Left kidney (tissue), 8 donors: ENCODE data around the gene PIAS2. TPM values are rescaled to one million over a fixed set of nuclear protein-coding genes. Genes with fewer than 3 reads are reported as not detected.
"Not testable (repeated sequence)": the region's sequence is repeated elsewhere in the genome, so short reads cannot be mapped to it uniquely, and the experiment has no call there.

Experiments
- DNase-seq: peaks from one replicate; pipeline ENCODE4 v3.0.0-alpha.2; 2013
- long read RNA-seq, 8 donors: transcript quantifications; one replicate each; lab custom pipeline, GENCODE V29; 2026
- polyA plus RNA-seq: library from polyadenylated mRNA; unstranded; fragments of 120-200 nt; gene quantifications from one replicate; pipeline ENCODE4 v1.2.1, GENCODE V29; 2013; ENCODE audit not compliant: insufficient read length

The PIAS2 gene, protein sequence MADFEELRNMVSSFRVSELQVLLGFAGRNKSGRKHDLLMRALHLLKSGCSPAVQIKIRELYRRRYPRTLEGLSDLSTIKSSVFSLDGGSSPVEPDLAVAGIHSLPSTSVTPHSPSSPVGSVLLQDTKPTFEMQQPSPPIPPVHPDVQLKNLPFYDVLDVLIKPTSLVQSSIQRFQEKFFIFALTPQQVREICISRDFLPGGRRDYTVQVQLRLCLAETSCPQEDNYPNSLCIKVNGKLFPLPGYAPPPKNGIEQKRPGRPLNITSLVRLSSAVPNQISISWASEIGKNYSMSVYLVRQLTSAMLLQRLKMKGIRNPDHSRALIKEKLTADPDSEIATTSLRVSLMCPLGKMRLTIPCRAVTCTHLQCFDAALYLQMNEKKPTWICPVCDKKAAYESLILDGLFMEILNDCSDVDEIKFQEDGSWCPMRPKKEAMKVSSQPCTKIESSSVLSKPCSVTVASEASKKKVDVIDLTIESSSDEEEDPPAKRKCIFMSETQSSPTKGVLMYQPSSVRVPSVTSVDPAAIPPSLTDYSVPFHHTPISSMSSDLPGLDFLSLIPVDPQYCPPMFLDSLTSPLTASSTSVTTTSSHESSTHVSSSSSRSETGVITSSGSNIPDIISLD
- 33.8 TPM for polyA plus RNA-seq
- long read RNA-seq, donor 1, full-length matches to known transcripts, result 3 of 3 reads
- long read RNA-seq, donor 1, partial matches to known transcripts, result 0 of 3 reads
- long read RNA-seq, donor 1, other reads (novel, unspliced or antisense), result 0 of 3 reads
- long read RNA-seq, donor 2, partial matches to known transcripts, result 0 of 1 reads
- long read RNA-seq, donor 2, other reads (novel, unspliced or antisense), result 0 of 1 reads
- long read RNA-seq, donor 3, full-length matches to known transcripts, result 1 of 1 reads
- long read RNA-seq, donor 3, partial matches to known transcripts, result 0 of 1 reads
- long read RNA-seq, donor 3, other reads (novel, unspliced or antisense), result 0 of 1 reads
- long read RNA-seq, donor 4, result 0 reads
- long read RNA-seq, donor 5, full-length matches to known transcripts, result 9 of 9 reads
- long read RNA-seq, donor 5, partial matches to known transcripts, result 0 of 9 reads
- long read RNA-seq, donor 5, other reads (novel, unspliced or antisense), result 0 of 9 reads
- long read RNA-seq, donor 6, full-length matches to known transcripts, result 2 of 2 reads
- long read RNA-seq, donor 6, partial matches to known transcripts, result 0 of 2 reads
- long read RNA-seq, donor 6, other reads (novel, unspliced or antisense), result 0 of 2 reads
- long read RNA-seq, donor 7, result 0 reads
- long read RNA-seq, donor 8, full-length matches to known transcripts, result 2 of 2 reads
- long read RNA-seq, donor 8, partial matches to known transcripts, result 0 of 2 reads
- long read RNA-seq, donor 8, other reads (novel, unspliced or antisense), result 0 of 2 reads

DNA sequence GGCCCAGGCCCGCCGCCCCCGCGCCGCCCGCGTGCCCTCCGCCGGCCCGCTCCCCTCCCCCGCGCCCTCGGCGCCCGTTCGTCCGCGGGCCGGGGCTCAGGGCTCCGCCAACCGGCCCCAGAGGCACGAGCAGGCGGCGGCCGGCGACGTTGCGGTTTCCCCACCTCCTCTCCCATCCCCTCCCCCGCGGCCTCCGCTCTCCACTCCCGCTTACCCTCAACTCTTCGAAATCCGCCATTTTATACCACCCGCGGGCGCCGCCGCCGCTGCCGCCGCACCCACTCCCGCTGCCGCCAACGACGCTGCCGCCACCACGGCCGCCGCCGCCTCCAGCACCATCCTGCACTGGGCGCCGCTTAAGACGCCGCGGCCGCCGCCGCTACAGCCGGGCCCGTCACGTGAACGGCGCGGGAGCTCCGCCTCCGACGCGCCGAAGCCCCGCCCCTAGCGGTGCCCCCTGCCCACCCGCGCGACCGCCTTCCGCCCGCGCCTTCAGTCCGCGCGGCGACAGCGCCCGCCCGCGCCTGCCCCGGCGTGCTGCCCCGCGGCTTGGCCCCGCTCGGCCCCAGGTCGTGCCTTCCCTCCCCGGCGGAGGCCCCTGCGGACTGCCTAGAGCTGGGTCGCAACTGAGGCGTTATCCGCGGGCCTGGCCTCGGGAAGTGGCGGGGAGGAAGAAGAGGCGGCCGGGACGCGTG lies at the start of gene PIAS2, which contains the start of gene KATNAL2:
Gene PIAS2 (minus strand): TSS at position 400 of the 695 bp plus-strand sequence. CDS start 162 bp downstream, at position 238.
Gene KATNAL2 (plus strand): TSS at position 495 of the 695 bp plus-strand sequence. CDS start 29,271 bp downstream, outside the sequence.
- peak; percentile 76 for DNase-seq

DNA sequence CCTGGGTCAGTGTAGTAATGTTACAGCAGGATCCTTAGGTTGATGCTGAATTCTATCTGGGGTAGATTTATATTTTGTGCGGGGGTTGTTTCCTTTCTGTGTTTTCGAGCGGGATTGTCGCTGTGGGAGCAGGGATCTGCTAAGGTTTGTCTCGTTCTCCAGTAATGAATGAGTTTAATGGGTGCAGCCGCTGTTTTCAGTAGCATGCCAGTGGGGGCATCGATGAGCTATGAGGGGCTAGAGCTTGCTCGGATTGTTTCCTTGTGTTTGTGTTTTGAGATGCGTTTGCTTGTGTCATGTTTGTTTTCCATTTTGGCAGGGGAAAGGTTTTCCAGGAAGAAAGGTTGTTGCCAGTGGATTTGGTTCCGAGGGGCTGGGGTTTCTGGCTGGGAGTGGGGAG lies 49.0 kb upstream of the PIAS2 start:
- not testable (repeated sequence) for DNase-seq

DNA sequence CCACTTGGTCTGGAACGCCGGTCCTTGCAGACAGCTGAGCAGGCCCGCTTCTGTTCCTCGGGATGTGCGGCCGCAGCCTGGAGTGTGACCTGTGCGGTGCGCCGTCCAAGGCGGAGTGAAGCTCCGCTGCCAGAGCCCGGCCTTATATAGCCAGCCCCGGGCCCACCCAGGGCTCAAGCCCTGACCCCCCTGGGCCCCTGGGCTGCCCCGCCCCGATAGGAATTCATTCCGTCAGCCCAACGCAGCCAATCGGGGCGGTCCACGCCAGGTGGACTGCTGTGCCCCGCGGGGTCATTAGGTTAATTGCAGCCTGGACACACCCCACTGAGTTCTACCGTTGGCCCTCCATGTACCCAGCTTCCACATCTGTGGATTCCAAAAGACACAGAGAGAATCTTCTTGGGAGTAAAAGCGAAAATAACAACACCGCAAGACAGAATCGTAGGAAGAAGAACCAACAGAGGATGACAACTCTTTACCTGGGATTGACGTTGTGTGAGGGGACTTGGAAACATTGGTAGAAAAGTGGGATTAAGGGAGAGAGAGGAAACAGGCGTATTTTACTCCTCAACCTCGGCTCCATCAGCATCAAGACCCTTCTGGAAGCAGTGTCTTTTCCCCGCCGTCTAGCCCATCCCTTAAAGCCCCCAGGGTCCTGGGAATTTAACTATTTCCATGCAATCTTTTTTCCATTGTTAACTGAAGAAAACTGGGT lies 47.4 kb upstream of the PIAS2 start:
- DNase-seq, result not testable (repeated sequence)

DNA sequence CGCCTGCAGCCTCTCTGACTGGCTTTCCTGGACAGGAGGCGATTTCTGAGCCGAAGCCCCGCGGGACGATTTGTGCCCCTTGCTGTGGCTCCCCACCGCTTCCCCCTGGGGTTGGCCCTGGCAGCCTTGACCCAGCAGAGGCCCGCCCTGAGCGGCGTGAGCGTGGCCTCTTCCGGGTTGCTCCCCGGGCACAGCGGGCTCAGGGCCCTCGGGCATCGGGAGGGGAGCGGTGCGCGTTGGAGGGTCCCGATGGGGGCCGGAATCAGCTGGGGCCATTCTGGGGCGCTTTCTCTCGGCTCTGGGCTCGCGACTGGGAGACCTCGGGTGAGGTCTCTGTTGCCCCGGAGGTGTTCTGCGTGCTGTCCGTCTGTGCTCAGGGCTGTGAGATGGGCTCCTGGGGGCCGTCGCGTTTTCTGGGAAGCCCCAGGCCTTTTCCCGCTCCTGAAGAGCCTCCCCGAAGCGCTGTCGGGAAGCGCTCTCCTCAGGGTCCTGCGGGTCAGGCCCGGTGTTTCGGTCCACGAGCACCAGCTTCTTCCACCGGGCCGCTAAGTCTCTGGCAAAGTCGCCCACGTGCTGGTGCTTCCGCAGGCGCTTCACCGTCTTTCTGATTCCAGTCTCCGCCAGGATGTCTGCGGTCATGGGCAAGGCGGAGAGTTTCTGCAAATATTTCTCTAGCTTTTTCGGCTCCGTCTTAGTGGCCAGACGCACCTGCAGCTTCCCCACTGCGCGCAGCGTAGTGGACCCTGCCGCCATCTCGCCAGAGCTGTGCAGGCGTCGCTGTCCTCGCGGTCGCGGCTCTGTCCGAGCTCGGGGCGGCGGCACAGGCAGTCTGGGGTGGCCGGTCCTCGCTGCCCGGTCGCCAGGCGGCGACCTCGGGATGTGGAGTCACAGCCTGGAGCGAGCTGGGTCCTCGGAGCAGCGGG lies 46.6 kb upstream of the PIAS2 start:
- DNase-seq, result not testable (repeated sequence)

DNA sequence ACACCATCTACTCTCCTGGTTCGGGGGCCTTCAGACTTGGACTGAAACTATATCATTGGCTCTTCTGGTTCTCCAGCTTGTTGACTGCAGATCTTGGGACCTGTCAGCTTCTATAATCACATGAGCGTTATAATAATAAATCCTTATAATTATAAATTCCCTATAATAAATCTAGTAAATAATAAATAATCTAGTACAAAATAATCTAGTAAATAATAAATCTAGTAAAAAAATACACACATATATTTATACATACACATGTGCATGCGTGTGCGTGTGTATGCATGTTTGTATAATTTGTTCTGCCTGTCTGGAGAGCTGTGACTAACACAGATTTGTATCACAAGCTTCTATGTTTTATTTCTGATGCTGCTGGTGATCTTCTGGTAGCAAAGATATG lies 40.9 kb upstream of the PIAS2 start:
- no peak for DNase-seq

DNA sequence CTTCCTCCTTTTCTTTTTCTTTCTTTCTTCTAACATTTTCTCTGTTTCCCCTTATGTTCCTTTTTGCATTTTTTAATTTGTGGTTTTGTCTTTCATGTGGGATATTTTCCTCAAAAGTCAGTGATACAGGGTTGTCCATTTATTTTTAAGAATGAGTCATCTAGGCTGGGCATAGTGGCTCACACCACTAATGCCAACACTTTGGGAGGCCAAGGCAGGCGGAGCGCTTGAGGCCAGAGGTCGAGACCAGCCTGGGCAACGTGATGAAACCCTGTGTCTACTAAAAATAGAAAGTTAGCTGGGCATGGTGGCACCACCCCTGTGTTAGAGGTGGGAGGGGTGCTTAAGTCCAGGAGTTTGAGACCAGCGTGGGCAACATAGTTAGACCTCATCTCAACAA lies 35.9 kb upstream of the PIAS2 start:
- DNase-seq, result no peak

DNA sequence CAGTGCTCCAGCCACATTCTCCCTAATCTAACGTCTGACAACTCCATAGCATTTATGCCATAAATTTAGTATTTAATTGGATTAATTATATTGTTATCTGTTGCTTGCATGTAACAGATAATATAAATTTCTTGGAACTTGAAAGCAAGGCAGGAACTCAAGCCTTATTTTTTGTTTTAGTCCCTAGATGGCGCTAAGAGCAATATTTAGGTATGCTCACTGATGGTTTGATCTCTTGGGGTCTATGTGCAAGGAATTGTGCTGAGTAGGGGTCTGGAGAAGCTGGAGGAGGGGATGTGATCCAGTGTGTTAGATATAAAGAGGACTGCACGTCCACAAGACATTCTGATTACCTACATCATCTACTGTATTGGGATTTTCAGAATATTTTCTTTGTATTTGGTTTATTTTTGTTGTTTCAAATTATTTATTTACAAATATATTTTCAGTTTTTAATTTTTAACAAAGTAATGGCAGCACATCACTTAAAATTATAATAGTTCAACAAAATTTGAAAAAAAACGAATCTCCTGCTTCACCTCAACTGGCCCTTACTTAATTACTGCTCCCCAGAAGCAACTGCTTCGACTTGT lies 32.9 kb upstream of the PIAS2 start:
- DNase-seq, result peak; percentile 12

DNA sequence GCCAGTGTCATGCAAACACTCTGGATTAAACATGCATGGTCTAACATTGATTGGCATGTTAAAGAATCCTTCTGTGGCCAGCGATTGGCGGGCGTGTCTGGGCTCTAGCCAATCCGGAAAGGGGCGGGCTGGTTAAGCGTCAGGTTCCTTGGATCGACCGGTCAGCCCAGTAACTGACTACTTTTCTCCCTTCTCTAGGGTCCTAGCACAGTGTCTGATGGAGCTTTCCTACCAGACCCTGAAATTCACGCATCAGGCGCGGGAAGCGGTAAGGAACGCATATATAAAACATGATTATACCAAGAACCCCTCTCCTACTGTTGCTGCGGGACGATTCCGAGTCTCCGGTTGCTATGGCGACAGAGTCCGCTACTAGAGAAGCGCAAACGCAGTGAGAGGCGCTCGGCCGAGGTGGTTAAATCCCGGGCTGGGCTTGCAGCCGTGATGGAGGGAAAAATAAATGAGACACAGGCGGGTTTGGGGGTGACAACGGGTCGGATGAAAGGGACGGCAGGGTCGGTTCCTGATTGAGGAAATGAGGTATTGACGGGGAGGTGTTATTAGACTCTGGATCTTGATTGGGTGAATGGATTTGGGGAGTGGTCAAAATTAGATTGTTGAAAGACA lies 29.5 kb upstream of the PIAS2 start:
- peak; percentile 85 for DNase-seq

DNA sequence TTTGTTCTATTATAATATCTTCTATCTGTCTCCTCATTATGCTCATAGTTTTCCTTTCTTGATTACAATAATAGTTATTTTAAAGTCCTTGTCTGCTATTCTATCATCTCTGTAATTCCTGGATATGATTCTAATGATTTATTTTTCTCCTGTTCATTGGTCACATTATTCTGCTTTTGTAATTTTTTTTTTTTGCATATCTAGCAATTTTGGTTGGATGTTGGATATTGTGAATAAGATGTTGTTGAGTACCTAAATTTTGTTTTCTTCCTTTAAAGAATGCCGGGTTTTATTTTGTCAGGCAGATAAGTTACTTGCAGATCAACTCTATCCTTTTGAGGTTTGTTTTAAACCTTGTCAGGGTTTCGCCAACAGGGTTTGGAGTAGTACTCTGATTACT lies 25.3 kb upstream of the PIAS2 start:
- DNase-seq, result no peak

DNA sequence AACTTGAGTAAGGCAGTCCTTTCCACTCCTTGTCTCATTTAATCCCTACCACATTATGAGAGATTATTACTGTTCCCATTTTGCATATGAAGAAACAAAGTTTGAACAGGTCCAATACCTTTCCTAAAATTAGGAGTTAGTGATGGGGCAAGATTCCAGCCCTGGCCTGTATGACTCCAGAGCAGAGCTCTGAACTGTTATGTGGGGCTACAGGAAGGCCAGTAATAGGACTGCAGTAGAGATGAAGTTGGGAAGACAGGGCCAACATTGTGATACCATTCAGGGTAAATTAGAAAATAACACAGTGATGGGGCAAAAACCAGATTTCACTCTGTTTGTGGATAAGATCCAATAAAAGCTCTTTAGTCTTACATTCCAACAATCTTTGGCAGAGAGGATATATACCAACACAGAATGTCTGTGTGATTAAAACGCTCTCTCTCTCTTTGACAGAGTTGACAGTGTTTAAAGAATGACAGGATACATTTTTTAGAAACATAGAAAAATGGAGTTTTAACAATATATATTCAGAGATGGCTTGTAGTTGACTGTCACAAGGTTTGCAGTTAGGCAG lies 22.8 kb upstream of the PIAS2 start:
- no peak for DNase-seq

DNA sequence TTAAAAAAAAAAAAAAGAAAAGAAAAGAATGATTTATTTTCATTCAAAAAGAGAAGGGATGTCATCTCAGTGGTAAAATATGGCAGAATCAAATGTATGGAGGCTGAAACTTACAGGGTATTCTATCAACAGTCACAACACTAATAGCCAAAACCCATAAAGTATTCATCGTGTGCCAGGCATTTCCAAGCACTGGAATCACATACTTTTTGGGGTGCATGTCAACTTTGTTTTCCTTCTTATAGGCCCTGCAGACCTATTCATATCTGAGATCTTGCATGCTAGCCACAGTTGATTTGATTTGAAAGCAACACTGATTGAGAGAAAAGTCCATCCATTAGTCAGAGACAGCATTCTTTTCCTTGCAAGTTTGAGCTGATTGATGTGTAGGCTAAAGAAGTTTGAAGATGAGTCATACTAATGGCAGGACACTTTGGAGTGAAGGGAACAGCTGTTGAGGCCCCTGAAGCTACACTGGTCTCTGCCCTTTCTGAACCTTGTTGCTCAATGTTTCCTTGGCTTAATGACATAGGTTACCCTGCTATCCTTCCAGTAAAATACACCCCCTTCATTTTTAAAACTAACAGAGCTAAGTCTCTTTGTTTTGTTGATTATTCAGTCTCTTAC lies 22.1 kb upstream of the PIAS2 start:
- DNase-seq, result no peak

DNA sequence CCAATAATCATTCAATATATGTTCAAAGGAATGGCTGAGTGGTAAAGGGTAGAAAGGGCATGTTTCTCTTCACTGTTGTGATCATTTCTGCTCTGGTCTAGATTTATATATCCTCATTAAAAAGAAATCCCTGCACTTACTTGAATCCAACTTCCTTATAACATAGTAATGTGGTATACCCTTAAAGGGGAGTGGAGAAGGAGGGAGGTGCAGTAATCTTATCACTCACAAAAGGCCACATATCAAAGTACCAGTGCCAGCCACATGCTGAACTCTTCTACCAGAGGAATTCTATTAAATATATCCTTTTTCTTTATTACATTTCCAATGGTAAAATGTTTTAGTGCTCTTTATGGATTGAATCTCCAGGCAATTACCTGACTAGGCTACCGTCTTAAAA lies 3.3 kb upstream of the PIAS2 start:
- no peak for DNase-seq

DNA sequence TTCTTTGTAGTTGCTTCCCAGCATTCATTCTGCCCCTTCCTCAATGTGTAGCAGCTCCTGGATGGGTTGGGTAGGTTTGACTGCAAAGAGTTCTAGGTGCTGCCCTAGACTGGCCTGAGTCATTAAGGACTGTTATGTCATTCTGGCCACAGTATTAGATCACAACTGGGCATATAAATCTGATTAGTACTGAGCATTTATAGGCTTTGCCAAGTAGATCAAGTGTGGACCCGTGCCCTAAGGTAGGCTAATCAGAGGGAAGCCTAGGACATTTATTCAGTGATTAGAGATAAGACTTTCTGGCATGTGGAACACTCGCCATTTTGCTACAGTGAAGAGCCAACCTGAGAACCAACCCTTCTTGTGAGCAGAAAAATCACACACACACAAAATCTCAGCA lies 2.8 kb upstream of the PIAS2 start:
- no peak for DNase-seq

DNA sequence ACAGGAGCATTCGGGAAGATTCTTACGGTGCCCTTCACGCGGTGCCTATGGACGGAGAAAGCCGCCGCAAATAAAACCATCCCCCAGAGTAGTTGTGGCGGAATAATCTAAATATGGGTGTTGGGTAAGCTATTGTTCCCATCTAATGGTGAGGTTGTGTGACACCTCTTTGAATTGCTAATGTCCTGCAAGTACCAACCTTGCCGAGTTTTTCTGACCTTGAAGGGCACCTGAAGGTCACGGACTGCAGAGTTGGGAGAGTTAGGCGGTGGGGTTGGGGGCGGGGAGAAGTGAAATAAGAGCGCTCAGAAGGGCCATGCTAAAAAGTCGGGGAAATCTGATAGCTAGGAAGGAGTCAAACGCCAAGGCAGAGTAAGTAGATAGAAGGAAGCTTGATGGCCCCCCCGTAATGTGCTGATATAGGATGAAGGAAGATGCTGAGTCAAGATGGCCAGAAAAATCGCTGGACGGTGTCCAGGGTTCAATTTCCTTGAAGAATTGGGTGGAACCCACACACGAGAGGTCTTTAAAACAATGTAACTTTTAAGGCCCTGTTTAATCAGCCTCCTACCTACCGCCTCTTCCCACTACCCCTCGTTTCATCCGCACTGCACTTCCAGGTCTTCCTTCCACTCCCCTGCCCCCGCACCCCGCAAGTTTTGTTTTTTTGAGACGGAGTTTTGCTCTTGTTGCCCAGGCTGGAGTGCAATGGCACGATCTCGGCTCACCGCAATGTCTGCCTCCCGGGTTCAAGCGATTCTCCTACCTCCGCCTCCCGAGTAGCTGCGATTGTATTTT lies 695 bp upstream of the PIAS2 start:
- peak; percentile 65 for DNase-seq

DNA sequence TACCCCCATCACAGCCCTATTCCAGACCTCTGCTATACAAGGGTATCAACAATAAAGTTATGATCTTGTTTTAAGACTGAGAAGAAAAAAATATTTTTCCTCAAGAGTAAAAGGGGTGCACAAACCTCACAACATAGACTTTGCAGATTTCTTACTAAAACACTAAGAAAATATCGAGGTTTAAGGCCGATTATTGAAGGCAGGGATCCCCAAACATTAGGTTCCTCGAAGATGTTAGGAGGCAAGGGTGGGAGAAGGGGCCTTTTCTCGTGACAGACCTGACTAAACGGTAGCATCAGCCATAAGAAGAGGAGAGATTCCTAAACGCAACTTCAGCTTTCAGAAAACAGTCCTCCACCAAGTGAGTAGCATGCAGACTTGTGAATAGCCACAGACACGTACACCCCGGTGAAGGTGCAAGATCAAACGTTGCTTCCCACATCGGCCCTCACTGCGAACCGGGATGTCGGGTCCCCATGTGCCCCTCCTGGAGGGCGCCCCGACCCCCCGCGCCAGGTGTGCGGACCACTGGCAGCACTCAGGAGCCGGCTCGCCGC lies 678 bp downstream of the PIAS2 start:
- peak; percentile 33 for DNase-seq

DNA sequence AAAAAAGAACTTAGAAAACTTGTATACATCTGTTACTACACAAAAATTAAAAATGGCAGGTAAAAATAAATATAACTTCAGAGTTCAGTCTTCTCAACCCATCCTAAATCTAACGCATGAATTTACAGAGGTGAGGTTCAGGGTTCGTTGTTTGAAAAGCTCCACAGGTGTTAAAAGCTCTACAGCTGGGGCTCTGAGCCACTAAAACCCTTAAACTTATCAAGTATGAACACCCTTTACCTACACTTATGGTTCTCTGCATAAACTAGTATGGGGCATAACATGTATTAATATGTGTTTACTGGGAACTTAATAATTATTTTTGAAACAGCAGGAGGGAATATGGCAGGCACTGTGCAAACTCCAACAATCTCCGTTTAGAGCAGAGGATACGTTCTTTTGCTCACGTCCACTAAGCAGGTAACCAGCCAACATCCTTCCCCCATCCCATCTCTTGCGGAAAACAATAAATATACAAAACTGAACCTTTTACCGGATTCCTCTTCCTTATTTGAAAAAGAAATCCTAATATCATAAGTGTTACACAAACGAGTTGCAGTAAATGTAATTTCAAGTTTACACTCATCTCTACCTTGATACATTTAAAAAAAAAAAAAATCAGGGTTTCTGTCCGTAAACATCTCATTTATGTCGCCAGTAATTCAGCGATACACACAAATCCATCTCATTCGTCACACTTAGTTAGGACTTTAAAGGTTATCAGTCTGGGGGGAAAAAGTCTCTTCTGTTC lies 1.3 kb downstream of the PIAS2 start:
- DNase-seq, result no peak
